ENCODE results near the gene CACNA2D4.
"Not testable (repeated sequence)": the region's sequence is repeated elsewhere in the genome, so short reads cannot be mapped to it uniquely, and the experiment has no call there.

CACNA2D4 gene

GRCh38 chr12:1918081-1918883 is at the start of gene CACNA2D4:
Gene CACNA2D4 (minus strand): TSS chr12:1918652. CDS start chr12:1918473, 179 bp downstream.
- no peak for DNase-seq (ENCODE audit: low read depth in 2 of 2)

- no peak for DNase-seq (ENCODE audit: low read depth in 2 of 2)
Observed at GRCh38 chr12:1966561-1967226, 48.2 kb upstream of the CACNA2D4 start.

GRCh38 chr12:1965916-1966315 is 47.5 kb upstream of the CACNA2D4 start:
- DNase-seq (ENCODE audit: low read depth in 2 of 2) = no peak

GRCh38 chr12:1962051-1963020 is 43.9 kb upstream of the CACNA2D4 start:
- no peak for DNase-seq (ENCODE audit: low read depth in 2 of 2)

- DNase-seq (ENCODE audit: low read depth in 2 of 2) = no peak
Observed at GRCh38 chr12:1956716-1957115, 38.3 kb upstream of the CACNA2D4 start.

GRCh38 chr12:1949771-1950470 is 31.5 kb upstream of the CACNA2D4 start:
- no peak for DNase-seq (ENCODE audit: low read depth in 2 of 2)

GRCh38 chr12:1948883-1949282 is 30.4 kb upstream of the CACNA2D4 start:
- no peak for DNase-seq (ENCODE audit: low read depth in 2 of 2)

GRCh38 chr12:1947081-1947480 is 28.6 kb upstream of the CACNA2D4 start:
- no peak for DNase-seq (ENCODE audit: low read depth in 2 of 2)

GRCh38 chr12:1946296-1946695 is 27.8 kb upstream of the CACNA2D4 start:
- no peak for DNase-seq (ENCODE audit: low read depth in 2 of 2)

GRCh38 chr12:1945502-1945901 is 27.1 kb upstream of the CACNA2D4 start:
- not testable (repeated sequence) for DNase-seq (ENCODE audit: low read depth in 2 of 2)

GRCh38 chr12:1939801-1940607 is 21.6 kb upstream of the CACNA2D4 start:
- peak; percentile 79 to 82 for DNase-seq (ENCODE audit: low read depth in 2 of 2)

GRCh38 chr12:1939331-1939730 is 20.9 kb upstream of the CACNA2D4 start:
- DNase-seq (ENCODE audit: low read depth in 2 of 2) = no peak

- no peak for DNase-seq (ENCODE audit: low read depth in 2 of 2)
Observed at GRCh38 chr12:1937481-1938224, 19.2 kb upstream of the CACNA2D4 start.

- no peak for DNase-seq (ENCODE audit: low read depth in 2 of 2)
Observed at GRCh38 chr12:1936406-1937320, 18.2 kb upstream of the CACNA2D4 start.

- DNase-seq (ENCODE audit: low read depth in 2 of 2) = no peak
Observed at GRCh38 chr12:1935700-1936378, 17.4 kb upstream of the CACNA2D4 start.

GRCh38 chr12:1935242-1935641 is 16.8 kb upstream of the CACNA2D4 start:
- no peak for DNase-seq (ENCODE audit: low read depth in 2 of 2)

- no peak for DNase-seq (ENCODE audit: low read depth in 2 of 2)
Observed at GRCh38 chr12:1934831-1935230, 16.4 kb upstream of the CACNA2D4 start.

- no peak for DNase-seq (ENCODE audit: low read depth in 2 of 2)
Observed at GRCh38 chr12:1934068-1934467, 15.6 kb upstream of the CACNA2D4 start.
